HG03520 (cell line): Measurements from ENCODE around the gene LMOD2.

Experiments
- ATAC-seq: cut with Tn5 transposase; IDR thresholded peaks from one replicate; pipeline ENCODE4 v1.9.1; 2021; ENCODE audit warnings: mild to moderate bottlenecking, moderate library complexity; ENCODE audit not compliant: unreplicated experiment

LMOD2 gene

DNA sequence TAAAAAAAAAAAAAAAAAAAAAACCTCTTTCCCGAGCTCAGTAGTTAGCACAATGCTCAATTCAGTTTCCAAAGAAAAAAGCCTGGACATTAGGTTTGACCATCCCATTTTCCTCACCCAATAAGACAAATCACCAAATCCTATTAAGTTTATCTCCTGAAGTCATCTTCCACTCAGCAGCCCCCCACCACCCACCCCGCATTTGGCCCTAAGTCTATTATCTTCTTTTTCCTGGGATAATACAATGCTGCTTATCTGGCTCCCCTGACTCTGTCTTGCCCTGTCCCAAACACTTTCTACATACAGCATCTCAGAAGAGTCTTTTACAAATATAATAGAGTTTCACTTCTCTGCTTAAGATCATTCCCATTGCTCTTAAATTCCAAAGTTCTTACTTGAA lies 17.8 kb upstream of the LMOD2 start:
- ATAC-seq, result no peak

GRCh38 chr7:123639631-123640030 lies 16.0 kb upstream of the LMOD2 start:
- ATAC-seq, result no peak

DNA sequence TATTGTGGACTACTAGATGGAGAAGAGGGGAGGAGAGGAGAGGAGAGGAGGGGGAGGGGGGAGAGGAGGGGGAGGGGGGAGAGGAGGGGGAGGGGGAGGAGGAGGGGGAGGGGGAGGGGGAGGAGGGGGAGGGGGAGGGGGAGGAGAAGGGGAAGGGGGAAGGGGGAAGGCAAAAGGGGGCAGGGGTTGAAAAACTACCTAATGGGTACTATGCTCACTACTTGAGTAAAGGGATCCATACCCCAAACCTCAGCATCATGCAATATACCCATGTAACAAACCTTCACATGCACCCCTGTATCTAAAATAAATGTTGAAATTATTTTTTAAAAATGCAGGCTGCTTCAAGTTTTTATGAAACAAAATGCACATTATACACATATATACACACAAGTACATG lies 15.1 kb upstream of the LMOD2 start:
- no peak for ATAC-seq

GRCh38 chr7:123641901-123642300 lies 13.8 kb upstream of the LMOD2 start:
- ATAC-seq, result no peak

- no peak for ATAC-seq
Measured at GRCh38 chr7:123643495-123644441, 11.9 kb upstream of the LMOD2 start.

DNA sequence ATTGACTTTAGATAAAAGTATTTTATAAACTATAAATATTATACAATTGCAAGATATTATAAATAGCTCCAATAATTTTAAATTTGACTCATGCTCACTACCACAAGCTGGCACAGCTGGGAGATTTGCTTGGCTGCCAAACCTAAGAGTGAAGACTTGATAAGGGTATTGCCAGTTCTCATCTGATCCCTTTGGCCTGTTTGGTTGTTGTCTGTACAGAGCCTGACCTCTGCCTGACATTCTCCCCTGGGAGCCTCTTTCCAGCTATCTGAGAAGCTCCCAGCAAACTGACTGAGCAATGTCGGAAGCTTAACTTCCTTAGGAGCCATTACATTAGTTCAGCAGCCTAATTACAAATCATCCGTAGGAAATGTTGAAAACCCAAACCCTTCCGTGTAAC lies 10.2 kb upstream of the LMOD2 start:
- ATAC-seq, result no peak

GRCh38 chr7:123647106-123647730 lies 8.4 kb upstream of the LMOD2 start:
- no peak for ATAC-seq

DNA sequence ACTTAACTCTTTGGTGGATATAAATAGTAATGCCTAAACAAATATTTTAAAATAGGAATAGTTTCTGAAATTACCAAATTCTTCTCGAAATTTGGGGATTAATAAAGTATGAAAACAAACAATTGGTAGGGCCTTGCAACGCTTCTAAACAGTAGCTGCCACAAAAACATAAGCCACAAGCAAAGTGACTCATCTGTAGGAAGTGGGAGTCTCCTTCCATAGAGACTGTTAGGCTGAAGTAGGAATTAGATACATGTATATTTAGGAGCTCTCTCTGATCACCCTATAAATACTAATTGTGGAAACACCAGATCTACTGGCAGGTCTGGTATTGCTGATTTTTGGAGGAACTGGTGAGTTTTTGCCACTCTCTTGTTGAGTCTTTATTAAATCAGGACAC lies 5.7 kb upstream of the LMOD2 start:
- ATAC-seq, result no peak

DNA sequence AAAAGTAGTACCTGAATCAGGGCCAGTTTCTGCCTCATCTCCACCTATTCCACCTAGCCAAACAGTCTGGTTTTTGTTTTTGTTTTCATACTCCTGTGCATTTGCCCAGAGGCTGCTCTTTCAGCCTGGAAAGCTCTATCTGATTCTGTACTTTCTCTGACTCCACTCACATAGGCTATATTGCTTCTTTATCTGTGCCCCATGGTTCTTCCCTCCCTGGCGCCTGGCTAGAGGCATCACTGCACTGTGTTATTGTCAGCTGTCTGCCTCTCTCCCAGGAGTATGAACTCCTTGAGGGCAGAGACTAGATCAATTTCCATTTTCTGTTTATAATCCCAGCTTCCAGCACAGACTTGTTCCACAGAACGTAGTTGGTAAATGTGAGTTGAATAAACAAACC lies 5.1 kb upstream of the LMOD2 start:
- no peak for ATAC-seq

DNA sequence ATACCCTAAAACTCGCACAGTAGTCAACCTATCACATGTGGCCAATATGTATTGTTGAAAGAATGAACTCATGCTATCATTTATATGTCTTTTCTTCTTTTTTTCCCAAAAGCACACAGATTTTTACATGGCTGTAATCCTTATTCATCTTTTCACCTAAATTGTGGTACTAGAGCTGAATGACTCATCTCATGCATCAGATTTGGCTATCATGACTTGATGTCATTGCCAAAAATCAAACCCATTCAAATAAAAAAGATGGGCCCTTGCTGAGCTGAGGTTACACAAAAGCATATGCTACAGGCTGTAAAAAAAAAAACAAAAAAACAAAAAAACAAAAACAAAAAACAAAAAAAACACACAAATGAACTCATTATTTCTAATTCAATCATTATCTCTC lies 3.3 kb upstream of the LMOD2 start:
- ATAC-seq, result no peak

DNA sequence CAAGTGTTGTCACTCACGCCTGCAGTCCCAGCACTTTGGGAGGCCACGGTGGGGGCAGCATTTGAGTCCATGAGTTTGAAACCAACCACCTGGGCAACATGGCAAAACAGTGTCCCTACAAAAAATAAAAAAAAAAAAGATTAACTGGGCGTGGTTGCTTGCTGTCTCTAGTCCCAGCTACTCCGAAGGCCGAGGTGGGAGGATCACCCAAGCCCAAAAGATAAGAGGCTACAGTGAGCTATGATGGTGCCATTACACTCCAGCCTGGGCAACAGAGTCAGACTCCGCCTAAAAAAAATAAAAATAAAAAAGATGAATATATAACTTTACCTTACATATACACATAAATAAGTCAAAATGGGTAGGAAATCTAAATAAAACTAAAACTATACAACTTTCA lies 2.5 kb upstream of the LMOD2 start:
- ATAC-seq, result no peak

DNA sequence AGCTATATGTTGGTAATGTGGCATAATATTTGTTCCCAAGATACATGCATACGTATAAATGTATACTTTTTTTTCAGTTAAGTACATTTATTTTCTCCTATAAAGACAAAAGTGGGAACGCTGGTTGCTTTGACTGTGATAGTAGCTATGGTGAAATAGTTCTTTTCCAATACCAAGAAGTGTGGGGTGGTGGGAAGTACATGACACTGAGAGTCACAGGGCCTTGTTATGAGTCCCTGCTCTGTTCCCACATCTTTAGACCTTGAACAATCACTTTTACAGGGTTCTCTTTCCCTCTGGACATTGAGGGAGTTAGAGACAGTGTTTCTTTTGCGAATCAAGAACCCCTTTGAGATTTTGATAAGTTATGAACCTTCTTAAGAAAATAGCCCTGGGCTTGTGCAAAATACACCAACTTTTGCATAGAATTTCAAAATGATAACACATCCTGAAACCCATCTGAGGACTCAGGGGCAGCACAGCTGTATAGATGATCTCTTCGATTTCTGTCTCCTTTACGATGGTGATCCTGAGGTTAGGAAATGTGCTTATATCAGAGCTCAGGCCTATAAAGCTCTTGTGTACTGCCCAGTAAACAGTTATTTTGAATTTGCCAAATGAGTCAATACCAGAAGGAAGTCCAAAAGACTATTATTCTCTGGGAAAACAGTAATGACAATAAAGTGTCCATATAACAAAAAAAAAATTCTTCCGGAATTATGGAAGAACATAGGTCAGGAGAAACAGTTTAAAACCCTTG lies 1.1 kb downstream of the LMOD2 start:
- no peak for ATAC-seq

- ATAC-seq, result no peak
Measured at GRCh38 chr7:123657304-123657685, 1.6 kb downstream of the LMOD2 start.

- no peak for ATAC-seq
Measured at GRCh38 chr7:123658023-123658422, 2.4 kb downstream of the LMOD2 start.

DNA sequence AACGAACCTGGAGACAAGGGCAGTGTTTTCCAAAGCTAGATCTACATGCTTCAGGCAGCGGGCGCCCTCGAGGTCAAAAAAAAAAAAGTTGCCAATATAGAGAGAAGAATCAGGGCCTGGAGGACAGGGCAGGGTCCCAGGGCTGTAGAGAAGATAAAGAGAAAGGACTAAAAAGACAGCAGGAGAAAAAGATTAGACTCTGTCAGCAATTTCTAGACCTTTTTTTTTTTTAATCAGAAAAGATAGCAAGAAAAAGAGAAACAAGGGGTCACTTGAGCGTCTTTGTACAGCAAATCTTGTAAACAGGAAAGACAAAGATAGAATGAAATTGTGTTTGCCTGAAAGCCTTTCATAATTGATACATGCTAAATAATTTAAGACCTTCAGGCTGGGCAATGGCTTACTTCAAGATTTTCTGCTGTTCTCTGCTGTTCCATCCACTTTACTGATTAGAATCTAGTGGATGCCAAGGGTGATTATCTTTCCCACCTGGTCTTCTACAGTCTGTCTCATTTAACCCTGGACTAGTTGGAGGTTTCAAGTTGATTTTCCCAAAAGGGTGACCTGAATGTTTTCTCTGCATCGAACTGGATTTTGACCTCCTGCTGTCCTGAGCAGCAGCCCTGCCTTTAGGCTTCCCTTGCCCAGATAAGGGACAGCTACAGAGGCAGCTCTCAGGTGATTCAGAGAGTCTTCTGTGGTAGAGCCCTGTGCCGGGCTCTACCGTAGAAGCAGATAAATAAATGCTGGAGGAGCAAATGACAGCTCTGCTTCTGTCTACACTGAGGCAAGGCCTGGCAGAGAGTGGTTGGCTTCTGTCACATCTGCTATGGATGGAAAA lies 5.1 kb downstream of the LMOD2 start:
- no peak for ATAC-seq

DNA sequence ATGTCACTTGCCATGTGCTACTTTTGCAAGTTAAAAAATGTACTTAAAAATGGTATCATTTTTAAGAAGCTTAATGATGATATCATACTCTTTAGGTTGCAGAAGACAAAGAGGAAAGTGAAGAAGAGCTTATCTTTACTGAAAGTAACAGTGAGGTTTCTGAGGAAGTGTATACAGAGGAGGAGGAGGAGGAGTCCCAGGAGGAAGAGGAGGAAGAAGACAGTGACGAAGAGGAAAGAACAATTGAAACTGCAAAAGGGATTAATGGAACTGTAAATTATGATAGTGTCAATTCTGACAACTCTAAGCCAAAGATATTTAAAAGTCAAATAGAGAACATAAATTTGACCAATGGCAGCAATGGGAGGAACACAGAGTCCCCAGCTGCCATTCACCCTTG lies 6.1 kb downstream of the LMOD2 start:
- no peak for ATAC-seq

DNA sequence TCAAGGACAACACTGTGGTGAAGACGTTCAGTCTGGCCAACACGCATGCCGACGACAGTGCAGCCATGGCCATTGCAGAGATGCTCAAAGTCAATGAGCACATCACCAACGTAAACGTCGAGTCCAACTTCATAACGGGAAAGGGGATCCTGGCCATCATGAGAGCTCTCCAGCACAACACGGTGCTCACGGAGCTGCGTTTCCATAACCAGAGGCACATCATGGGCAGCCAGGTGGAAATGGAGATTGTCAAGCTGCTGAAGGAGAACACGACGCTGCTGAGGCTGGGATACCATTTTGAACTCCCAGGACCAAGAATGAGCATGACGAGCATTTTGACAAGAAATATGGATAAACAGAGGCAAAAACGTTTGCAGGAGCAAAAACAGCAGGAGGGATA lies 6.6 kb downstream of the LMOD2 start:
- no peak for ATAC-seq

DNA sequence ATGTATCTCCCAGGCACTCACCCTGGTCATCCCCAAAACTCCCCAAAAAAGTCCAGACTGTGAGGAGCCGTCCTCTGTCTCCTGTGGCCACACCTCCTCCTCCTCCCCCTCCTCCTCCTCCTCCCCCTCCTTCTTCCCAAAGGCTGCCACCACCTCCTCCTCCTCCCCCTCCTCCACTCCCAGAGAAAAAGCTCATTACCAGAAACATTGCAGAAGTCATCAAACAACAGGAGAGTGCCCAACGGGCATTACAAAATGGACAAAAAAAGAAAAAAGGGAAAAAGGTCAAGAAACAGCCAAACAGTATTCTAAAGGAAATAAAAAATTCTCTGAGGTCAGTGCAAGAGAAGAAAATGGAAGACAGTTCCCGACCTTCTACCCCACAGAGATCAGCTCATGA lies 7.1 kb downstream of the LMOD2 start:
- no peak for ATAC-seq

DNA sequence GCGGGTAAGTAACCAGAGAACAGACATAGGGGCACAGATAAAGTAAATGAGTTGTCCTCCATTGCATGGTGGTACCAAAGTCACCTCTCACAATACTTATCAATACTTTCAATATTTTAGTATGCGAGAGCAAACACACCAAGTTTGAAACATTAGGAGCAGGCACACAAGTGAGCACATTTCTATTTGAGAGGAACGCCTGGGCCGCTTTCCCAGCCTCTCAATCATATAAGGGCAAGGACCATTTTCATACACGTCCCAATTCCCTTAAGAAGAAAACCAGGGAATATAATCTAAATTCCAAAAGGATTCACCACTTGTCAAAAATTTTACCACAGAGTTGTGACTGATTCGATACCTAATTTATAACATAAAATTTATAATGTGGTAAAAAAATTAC lies 7.5 kb downstream of the LMOD2 start:
- no peak for ATAC-seq

GRCh38 chr7:123665157-123665556 lies 9.5 kb downstream of the LMOD2 start:
- no peak for ATAC-seq

DNA sequence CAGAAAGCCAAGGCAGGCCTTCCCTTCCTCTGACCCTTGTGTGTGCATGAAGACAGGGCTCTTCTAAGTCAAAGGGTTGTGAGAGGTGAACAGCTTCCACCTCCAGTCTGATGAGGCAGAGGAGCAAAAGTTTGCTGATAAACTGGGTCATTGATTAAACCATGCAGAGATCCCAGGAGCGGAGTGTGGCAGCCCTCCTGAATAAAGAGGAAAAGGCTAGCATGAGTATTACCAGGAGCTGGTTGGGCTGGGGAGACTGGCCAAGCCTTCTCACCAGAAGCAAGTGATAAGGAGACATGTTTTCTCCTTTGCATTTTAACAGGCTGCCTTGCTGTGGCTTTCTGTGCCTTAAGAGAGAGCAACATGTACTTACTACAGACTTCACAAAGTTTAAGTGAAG lies 10.2 kb downstream of the LMOD2 start:
- ATAC-seq, result no peak
